Hepatocyte (in vitro differentiated cells): ENCODE data around the gene MYRF.

Experiments
- EZH2 ChIP-seq: fragments of 200-600 bp; sonication (generic); IDR thresholded peaks from 2 replicates; pipeline ENCODE4 v1.6.1; 2016; ENCODE audit warnings: antibody characterized with exemption, mild to moderate bottlenecking, borderline replicate concordance
- EZH2phosphoT487 ChIP-seq: fragments of 200-600 bp; sonication (generic); IDR thresholded peaks from one replicate; pipeline ENCODE4 v1.6.1; 2018; ENCODE audit warnings: antibody characterized with exemption, mild to moderate bottlenecking, low read depth, moderate library complexity; ENCODE audit not compliant: unreplicated experiment, severe bottlenecking
- TF ChIP-seq, protein P1 (sequence below): fragments of 200-600 bp; sonication (generic); IDR thresholded peaks from 2 replicates; pipeline ENCODE4 v1.5.1; 2016; ENCODE audit warnings: antibody characterized with exemption, mild to moderate bottlenecking; ENCODE audit not compliant: poor library complexity

DNA sequence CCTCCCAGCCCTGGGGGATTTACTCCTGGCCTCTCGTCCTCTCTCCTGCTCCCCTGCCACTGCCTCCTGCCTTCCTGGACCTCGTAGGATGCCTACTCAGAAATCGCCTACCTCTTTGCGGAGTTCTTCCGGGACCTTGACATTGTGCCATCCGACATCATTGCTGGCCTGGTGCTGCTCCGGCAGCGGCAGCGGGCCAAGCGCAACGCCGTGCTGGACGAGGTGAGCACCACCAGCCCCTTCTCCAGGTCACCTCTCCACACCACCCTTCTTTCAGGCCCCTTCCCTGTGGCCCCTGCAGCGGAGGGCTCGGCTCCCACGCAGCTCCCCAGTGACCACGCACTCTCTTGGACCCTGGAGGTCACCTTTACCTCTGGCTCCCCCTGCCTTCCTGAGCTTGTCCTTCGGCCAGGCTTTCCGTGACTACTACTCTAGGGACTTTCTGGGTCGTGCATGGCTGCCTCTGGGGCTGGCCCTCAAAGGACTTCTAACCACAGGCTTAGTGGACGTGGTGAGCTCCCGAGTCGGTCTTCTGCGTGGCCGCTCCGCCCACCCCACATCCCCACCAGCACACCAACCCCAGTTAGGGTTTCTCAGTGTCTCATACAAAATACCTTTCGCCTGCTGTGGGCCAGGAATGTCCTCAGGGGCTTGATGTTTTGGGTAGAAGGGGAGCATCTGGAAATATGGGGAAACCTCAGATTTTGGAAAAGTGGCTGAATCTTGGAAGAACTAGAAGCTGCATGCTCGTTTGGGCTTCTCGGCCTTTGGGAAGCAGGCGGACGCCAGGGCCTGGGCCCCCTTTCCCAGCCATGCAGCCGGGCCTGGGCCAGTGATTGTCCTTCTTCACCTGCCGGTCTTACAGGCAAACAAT lies 24.1 kb upstream of the MYRF start:
- TF ChIP-seq EZH2 = no peak
- no peak for TF ChIP-seq EZH2phosphoT487
- TF ChIP-seq, protein P1, sequence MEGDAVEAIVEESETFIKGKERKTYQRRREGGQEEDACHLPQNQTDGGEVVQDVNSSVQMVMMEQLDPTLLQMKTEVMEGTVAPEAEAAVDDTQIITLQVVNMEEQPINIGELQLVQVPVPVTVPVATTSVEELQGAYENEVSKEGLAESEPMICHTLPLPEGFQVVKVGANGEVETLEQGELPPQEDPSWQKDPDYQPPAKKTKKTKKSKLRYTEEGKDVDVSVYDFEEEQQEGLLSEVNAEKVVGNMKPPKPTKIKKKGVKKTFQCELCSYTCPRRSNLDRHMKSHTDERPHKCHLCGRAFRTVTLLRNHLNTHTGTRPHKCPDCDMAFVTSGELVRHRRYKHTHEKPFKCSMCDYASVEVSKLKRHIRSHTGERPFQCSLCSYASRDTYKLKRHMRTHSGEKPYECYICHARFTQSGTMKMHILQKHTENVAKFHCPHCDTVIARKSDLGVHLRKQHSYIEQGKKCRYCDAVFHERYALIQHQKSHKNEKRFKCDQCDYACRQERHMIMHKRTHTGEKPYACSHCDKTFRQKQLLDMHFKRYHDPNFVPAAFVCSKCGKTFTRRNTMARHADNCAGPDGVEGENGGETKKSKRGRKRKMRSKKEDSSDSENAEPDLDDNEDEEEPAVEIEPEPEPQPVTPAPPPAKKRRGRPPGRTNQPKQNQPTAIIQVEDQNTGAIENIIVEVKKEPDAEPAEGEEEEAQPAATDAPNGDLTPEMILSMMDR = no peak
